Testis (tissue), 3 donors: ENCODE data around the gene FAM216B. TPM values are rescaled to one million over a fixed set of nuclear protein-coding genes. Genes with fewer than 3 reads are reported as not detected.
"Not testable (repeated sequence)": the region's sequence is repeated elsewhere in the genome, so short reads cannot be mapped to it uniquely, and the experiment has no call there.

Experiments
- DNase-seq: peaks from one replicate; pipeline ENCODE4 v3.0.0-alpha.2; 2019
- H3K27ac ChIP-seq, 2 donors: fragments of 200-600 bp; sonication (generic); one replicate each; pipeline ENCODE4 v1.5.1; 2019
- H3K27me3 ChIP-seq: fragments of 200-600 bp; sonication (generic); one replicate; pipeline ENCODE4 v1.5.1; 2019
- H3K36me3 ChIP-seq: fragments of 200-600 bp; sonication (generic); one replicate; pipeline ENCODE4 v1.5.1; 2017; ENCODE audit warnings: low read depth; ENCODE audit errors: missing control alignments
- H3K4me1 ChIP-seq: fragments of 200-600 bp; sonication (generic); one replicate; pipeline ENCODE4 v1.5.1; 2019
- H3K4me3 ChIP-seq, 2 donors: fragments of 200-600 bp; sonication (generic); one replicate each; pipeline ENCODE4 v1.5.1; 2017 to 2019
- H3K9me3 ChIP-seq: fragments of 200-600 bp; sonication (generic); one replicate; pipeline ENCODE4 v1.5.1; 2017
- CTCF ChIP-seq, 3 experiments: fragments of 450-650 bp in 2 of 3; fragments of 200-600 bp in 1 of 3; sonication (generic) in 1 of 3; IDR thresholded peaks; one replicate each; pipeline ENCODE4 v1.5.1; 2016 to 2019; ENCODE audit warnings: antibody characterized with exemption in 3 of 3, mild to moderate bottlenecking in 2 of 3, moderate library complexity in 1 of 3
- POLR2A ChIP-seq: fragments of 450-650 bp; IDR thresholded peaks from one replicate; pipeline ENCODE4 v1.6.1; 2017; ENCODE audit warnings: antibody characterized with exemption, mild to moderate bottlenecking, moderate library complexity
- WGBS, 2 donors: methylation state at CpG; one replicate each; pipeline ENCODE4 v1.1.5; 2018; 5-methylcytosine and 5-hydroxymethylcytosine counted together
- intact Hi-C: fragments of 100-400 bp; cut with DNase I; formaldehyde crosslinking; loops from one replicate; pipeline ENCODE4 v1.15.1; 2023; ENCODE audit warnings: low total_unique reads
- polyA plus RNA-seq: library from polyadenylated mRNA; stranded (reverse); fragments of 350-450 nt; fragmentation: Illumina TruSeq; extraction: RNeasy Lipid Tissue Mini Kit (QIAGEN cat#74804); gene quantifications from one replicate; pipeline ENCODE4 v1.2.3, GENCODE V29; 2014; ENCODE audit warnings: low read depth, low replicate concordance; ENCODE audit not compliant: insufficient read depth
- total RNA-seq, 2 donors: library from RNA; depleted of rRNA; stranded (reverse); fragments of >200 nt; gene quantifications; one replicate each; pipeline ENCODE4 v1.2.3, GENCODE V29; 2016

Gene FAM216B
- total and polyA plus RNA-seq, 3 donors from 2014 or later = 0.16 to 1.3 TPM; not detected in 1

- Histone ChIP-seq H3K9me3 (no peaks in the 10 kb centered on the region), H3K36me3 (no peaks in the 10 kb centered on the region), H3K27ac (no peak overlapping the region), H3K27me3 (no peaks in the 10 kb centered on the region), H3K4me3 (no peak overlapping the region), H3K4me1 (no peaks in the 10 kb centered on the region)
- WGBS, 2 donors = 54% methylated on average over 1 of the region's 1 CpG
- TF ChIP-seq POLR2A (no peak), CTCF (IDR thresholded peaks at IDR 0.05) (no peak)
- no peak for DNase-seq
- intact Hi-C loops = no loop called here
These were observed 15.4 kb upstream of the FAM216B start for GRCh38 chr13:42766016-42766415.

GRCh38 chr13:42769650-42770049 lies 11.7 kb upstream of the FAM216B start:
- no peak for TF ChIP-seq CTCF (IDR thresholded peaks at IDR 0.05)
- no peak for TF ChIP-seq POLR2A
- H3K4me3 ChIP-seq = no peak overlapping the region
- DNase-seq = no peak
- H3K27me3 ChIP-seq = no peaks in the 10 kb centered on the region
- H3K9me3 ChIP-seq = no peaks in the 10 kb centered on the region
- no peaks in the 10 kb centered on the region for H3K4me1 ChIP-seq
- H3K27ac ChIP-seq = no peak overlapping the region
- WGBS, 2 donors = 90 to 96% methylated on average over 3 of the region's 3 CpGs
- intact Hi-C loops = no loop called here
- H3K36me3 ChIP-seq = no peaks in the 10 kb centered on the region

GRCh38 chr13:42776558-42776957 lies 4.8 kb upstream of the FAM216B start:
- H3K36me3 ChIP-seq, H3K27ac ChIP-seq, H3K27me3 ChIP-seq, H3K4me3 ChIP-seq, H3K4me1 ChIP-seq, intact Hi-C loops, DNase-seq, H3K9me3 ChIP-seq: not testable (repeated sequence)
- 71% methylated on average over 6 of the region's 6 CpGs; no CpG with 5 or more reads in 1 of the 2 donors for WGBS, 2 donors

GRCh38 chr13:42777467-42777866 lies 3.9 kb upstream of the FAM216B start:
- H3K27ac ChIP-seq = no peak overlapping the region
- no peak for TF ChIP-seq POLR2A
- no peak for TF ChIP-seq CTCF (IDR thresholded peaks at IDR 0.05)
- 86 to 96% methylated on average over 5 of the region's 5 CpGs for WGBS, 2 donors
- H3K27me3 ChIP-seq = no peaks in the 10 kb centered on the region
- no peak for DNase-seq
- intact Hi-C loops = no loop called here
- H3K4me1 ChIP-seq = no peaks in the 10 kb centered on the region
- no peaks in the 10 kb centered on the region for H3K9me3 ChIP-seq
- no peak overlapping the region for H3K4me3 ChIP-seq
- no peaks in the 10 kb centered on the region for H3K36me3 ChIP-seq

GRCh38 chr13:42780044-42780443 lies 1.3 kb upstream of the FAM216B start:
- no peaks in the 10 kb centered on the region for H3K9me3 ChIP-seq
- no peak overlapping the region for H3K27ac ChIP-seq
- H3K4me1 ChIP-seq = no peaks in the 10 kb centered on the region
- H3K27me3 ChIP-seq = no peaks in the 10 kb centered on the region
- H3K4me3 ChIP-seq = no peak overlapping the region
- no peak for TF ChIP-seq POLR2A
- TF ChIP-seq CTCF (IDR thresholded peaks at IDR 0.05) = no peak
- DNase-seq = no peak
- no peaks in the 10 kb centered on the region for H3K36me3 ChIP-seq
- intact Hi-C loops = no loop called here
- 92 to 100% methylated on average over 1 of the region's 1 CpG for WGBS, 2 donors
